Measurements from ENCODE around the gene TNFRSF1A.
A peak's percentile ranks its signal among the peaks of the same experiment; 100 is the strongest.

Gene TNFRSF1A

GRCh38 chr12:6367065-6367968 is 25.4 kb upstream of the TNFRSF1A start:
- H3K36me3 Mint-ChIP-seq (ENCODE audit: low read depth): no peaks in the 10 kb centered on the region
- peak overlapping the region in 2 of 3 experiments; percentile 10 to 53 for H3K27ac Mint-ChIP-seq
- H3K9me3 Mint-ChIP-seq: no peaks in the 10 kb centered on the region
- peaks cover 18% of the 10 kb centered on the region for H3K4me1 Mint-ChIP-seq
- no peak overlapping the region for H3K4me3 Mint-ChIP-seq
- H3K27me3 Mint-ChIP-seq (ENCODE audit: low read depth): peaks cover 11% of the 10 kb centered on the region
- TF ChIP-seq, protein P1, sequence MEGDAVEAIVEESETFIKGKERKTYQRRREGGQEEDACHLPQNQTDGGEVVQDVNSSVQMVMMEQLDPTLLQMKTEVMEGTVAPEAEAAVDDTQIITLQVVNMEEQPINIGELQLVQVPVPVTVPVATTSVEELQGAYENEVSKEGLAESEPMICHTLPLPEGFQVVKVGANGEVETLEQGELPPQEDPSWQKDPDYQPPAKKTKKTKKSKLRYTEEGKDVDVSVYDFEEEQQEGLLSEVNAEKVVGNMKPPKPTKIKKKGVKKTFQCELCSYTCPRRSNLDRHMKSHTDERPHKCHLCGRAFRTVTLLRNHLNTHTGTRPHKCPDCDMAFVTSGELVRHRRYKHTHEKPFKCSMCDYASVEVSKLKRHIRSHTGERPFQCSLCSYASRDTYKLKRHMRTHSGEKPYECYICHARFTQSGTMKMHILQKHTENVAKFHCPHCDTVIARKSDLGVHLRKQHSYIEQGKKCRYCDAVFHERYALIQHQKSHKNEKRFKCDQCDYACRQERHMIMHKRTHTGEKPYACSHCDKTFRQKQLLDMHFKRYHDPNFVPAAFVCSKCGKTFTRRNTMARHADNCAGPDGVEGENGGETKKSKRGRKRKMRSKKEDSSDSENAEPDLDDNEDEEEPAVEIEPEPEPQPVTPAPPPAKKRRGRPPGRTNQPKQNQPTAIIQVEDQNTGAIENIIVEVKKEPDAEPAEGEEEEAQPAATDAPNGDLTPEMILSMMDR (IDR thresholded peaks at IDR 0.05; ENCODE audit: unreplicated experiment in 3 of 3): peak in 1 of 3 experiments; percentile 14

DNA sequence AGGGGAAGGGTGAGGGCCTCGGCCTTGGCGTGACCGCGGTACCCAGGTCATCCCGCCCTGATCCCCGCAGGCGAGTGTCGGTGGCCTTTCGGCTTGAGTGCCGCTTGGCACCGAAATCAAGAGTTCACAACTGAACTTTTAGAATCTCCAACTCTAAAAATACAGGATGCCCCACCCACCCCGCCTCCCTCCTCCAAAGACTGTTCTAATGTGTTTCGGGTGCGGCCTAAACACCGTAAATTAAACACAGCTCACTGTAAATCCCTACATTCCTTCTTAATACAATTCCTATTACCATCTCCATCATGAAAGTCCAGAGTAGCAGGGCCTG is 22.1 kb upstream of the TNFRSF1A start:
- TF ChIP-seq, protein P1 (IDR thresholded peaks at IDR 0.05; ENCODE audit: unreplicated experiment in 3 of 3): no peak
- Mint-ChIP-seq H3K4me1 (peaks cover 17% of the 10 kb centered on the region), H3K4me3 (peak overlapping the region; percentile 33 to 77 (median 73)), H3K9me3 (no peaks in the 10 kb centered on the region), H3K27me3 (ENCODE audit: low read depth) (peaks cover 8% of the 10 kb centered on the region), H3K27ac (peak overlapping the region in 2 of 3 experiments; percentile 7 to 66), H3K36me3 (ENCODE audit: low read depth) (no peaks in the 10 kb centered on the region)

- Mint-ChIP-seq H3K4me3 (peak overlapping the region in 2 of 3 experiments; percentile 28 to 32), H3K27me3 (ENCODE audit: low read depth) (peaks cover 8% of the 10 kb centered on the region), H3K9me3 (no peaks in the 10 kb centered on the region), H3K36me3 (ENCODE audit: low read depth) (no peaks in the 10 kb centered on the region), H3K4me1 (peaks cover 17% of the 10 kb centered on the region), H3K27ac (no peak overlapping the region)
- TF ChIP-seq, protein P1 (IDR thresholded peaks at IDR 0.05; ENCODE audit: unreplicated experiment in 3 of 3): no peak
Observed at GRCh38 chr12:6363330-6364043, 21.6 kb upstream of the TNFRSF1A start.

- Mint-ChIP-seq H3K4me1 (peaks cover 17% of the 10 kb centered on the region), H3K4me3 (no peak overlapping the region), H3K9me3 (no peaks in the 10 kb centered on the region), H3K27ac (no peak overlapping the region), H3K27me3 (ENCODE audit: low read depth) (peaks cover 8% of the 10 kb centered on the region), H3K36me3 (ENCODE audit: low read depth) (no peaks in the 10 kb centered on the region)
- TF ChIP-seq, protein P1 (IDR thresholded peaks at IDR 0.05; ENCODE audit: unreplicated experiment in 3 of 3): no peak
Observed at GRCh38 chr12:6363010-6363329, 21.1 kb upstream of the TNFRSF1A start.

- TF ChIP-seq, protein P1 (IDR thresholded peaks at IDR 0.05; ENCODE audit: unreplicated experiment in 3 of 3): no peak
- H3K4me3 Mint-ChIP-seq: peak overlapping the region in 2 of 3 experiments; percentile 31 to 32
- H3K36me3 Mint-ChIP-seq (ENCODE audit: low read depth): no peaks in the 10 kb centered on the region
- H3K27ac Mint-ChIP-seq: peak overlapping the region in 1 of 3 experiments; percentile 52
- H3K27me3 Mint-ChIP-seq (ENCODE audit: low read depth): peaks cover 8% of the 10 kb centered on the region
- peaks cover 13% of the 10 kb centered on the region for H3K4me1 Mint-ChIP-seq
- H3K9me3 Mint-ChIP-seq: no peaks in the 10 kb centered on the region
Observed at GRCh38 chr12:6362403-6362802, 20.5 kb upstream of the TNFRSF1A start.
